HUDEP-2 (cell line): ENCODE data around the gene OSBP2.
"Not testable (repeated sequence)": the region's sequence is repeated elsewhere in the genome, so short reads cannot be mapped to it uniquely, and the experiment has no call there.

ENCODE experiments used
- DNase-seq, 76 experiments: peaks; one replicate each; lab custom pipeline; 2025; ENCODE audit not compliant: unreplicated experiment in 76 of 76; lab: John Stamatoyannopoulos, UW

The OSBP2 gene

DNA sequence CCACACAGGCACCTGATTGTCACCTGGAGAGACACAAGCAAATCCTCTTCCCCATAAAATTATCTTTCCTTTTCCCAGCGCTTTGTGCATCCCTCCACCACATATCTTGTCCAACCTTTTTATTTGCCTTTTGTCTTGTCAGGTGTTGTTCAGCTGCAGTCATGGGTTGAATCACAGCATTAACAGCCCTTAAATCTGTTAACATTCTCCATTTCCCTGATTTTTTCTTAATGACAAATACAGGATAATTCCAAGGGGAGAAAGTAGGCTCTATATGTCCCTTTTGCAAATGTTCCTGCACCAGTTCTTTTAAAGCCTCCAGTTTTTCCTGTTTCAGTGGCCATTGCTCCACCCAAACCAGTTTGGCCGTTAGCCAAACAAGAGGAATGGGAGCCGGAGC is 18.1 kb upstream of the OSBP2 start:
- DNase-seq, result not testable (repeated sequence)

DNA sequence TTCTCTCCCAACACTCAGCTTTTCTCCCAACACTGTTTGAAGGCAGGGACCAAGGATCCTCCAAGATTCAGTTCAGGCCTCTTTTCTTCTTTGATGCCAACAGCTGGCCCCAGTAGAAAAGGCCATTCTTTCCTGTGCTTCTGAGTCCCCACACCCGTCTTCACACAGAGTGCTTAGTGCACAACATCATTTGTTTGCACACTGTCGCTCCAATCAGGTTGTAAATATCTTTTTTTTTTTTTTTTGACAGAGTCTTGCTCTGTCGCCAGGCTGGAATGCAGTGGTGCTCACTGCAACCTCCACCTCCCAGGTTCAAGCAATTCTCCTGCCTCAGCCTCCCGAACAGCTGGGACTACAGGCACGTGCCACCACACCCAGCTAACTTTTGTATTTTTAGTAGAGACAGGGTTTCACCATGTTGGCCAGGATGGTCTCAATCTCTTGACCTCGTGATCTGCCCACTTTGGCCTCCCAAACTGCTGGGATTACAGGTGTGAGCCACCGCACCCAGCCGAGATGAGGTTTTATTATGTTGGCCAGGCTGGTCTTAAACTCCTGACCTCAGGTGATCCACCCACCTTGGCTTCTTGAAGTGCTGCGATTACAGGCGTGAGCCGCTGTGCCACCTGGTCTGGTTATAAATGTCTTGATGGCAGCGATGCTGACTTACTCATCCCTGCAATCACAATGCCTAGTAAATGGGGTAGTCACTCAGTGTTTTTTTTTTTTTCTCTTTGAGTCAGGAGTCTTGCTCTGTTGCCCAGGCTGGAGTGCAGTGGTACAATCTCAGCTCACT is 14.6 kb upstream of the OSBP2 start:
- not testable (repeated sequence) for DNase-seq

- no peak for DNase-seq
These were observed 13.5 kb upstream of the OSBP2 start for GRCh38 chr22:30680991-30681770.

DNA sequence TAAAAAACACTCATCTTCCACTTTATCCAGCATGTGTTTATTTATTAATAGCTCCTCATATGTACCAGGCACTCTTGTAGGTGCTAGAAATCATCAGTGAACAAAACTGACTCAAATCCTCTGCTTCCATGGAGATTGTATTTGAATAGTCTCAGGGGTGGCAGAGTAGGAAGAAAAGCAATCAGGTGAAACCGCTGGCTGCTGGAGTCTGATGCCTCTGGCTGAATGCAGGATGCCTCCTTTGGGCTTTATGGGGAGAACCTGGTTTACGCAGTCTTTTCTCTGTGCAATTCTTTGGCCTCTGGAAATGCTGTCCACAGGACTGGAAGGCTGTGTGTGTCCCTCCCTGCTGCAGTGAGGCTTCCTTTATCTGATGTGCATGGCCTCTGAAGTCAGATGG is 12.8 kb upstream of the OSBP2 start:
- no peak for DNase-seq

DNA sequence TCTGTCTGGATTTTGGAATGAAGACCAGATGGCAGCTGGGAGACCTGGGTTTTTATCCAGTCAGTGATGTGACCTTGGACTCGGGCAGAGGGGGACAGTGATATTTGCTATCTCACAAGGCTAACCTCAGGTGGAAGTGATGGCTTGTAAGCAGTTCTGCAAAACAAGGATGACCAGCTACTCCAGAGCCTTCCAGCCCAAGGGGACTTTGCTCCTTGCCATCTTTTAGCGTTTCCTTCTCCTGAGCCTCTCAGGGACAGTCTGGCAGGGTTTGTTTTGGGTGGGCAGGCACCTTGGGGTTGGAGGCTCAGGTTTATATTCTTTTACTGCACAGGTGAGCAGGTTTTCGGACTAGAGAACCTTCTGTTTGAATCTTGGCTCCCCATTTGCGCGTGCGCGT is 9.5 kb upstream of the OSBP2 start:
- no peak for DNase-seq

- no peak for DNase-seq
These were observed 7.3 kb upstream of the OSBP2 start for GRCh38 chr22:30687358-30687757.

GRCh38 chr22:30689622-30690021 is 5.1 kb upstream of the OSBP2 start:
- DNase-seq, result no peak

GRCh38 chr22:30691204-30691603 is 3.5 kb upstream of the OSBP2 start:
- no peak for DNase-seq

GRCh38 chr22:30694171-30694639 is 469 bp upstream of the OSBP2 start:
- peak in 1 of 76 experiments; percentile 3 for DNase-seq

GRCh38 chr22:30695351-30695851 is 727 bp downstream of the OSBP2 start:
- no peak for DNase-seq

GRCh38 chr22:30695871-30696655 is 1.4 kb downstream of the OSBP2 start:
- no peak for DNase-seq

DNA sequence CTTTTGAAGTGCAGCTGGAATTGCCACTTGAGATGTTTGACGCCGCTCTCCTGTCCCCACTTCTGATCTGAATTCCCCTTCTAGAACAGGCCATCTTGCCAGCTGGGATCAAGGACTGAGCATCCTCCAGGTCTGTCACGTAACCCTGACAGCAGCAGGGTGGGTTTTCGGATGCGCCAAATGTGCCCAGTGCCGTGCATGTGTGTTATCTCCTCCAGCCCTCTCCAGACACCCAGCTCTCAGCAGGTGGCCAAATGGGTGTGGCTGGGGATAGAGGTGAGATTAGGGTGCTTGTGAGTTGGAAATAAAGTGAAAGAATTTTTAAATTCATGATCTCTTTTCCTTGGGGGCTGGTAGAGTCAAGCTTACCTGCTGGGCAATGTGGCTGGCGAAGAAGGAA is 3.3 kb downstream of the OSBP2 start:
- DNase-seq, result no peak

DNA sequence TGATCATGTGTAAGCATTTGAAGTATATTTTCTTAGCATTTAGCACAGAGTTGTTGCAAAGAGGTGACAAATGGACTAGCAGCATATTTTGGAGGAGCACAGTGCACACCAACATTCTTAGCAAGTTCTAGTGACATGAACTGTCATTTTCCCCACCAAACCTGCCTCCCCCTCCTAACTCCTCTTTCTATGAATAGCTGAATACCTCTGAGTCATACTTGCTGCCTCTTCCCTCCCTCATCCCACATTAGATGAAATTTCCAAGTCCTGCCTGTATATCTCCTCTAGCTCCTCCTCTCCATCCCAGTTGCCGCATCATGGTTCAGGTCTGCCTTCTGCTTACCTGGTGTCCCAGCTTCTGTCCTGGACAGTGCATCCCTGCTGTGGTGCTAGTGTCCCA is 7.2 kb downstream of the OSBP2 start:
- no peak for DNase-seq

- no peak for DNase-seq
These were observed 8.2 kb downstream of the OSBP2 start for GRCh38 chr22:30702856-30703255.

DNA sequence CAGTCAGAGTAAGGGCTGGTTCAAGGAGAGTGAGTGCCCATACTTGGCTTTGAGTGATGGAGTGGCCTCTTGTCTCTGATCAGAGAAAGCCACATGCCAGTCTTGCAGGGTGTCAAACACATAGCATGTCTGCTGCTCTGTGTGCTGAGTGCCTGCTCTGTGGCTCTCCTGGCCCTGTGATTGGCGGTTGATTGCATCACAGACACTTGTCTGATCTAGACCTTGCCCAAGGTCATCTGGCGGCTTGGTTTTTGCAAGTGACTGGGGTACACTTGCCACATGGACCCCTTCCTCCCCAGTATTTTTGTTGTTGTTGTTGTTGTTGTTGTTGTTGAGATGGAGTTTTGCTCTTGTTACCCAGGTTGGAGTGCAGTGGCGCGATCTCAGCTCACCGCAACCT is 10.3 kb downstream of the OSBP2 start:
- DNase-seq, result no peak

GRCh38 chr22:30705710-30706651 is 11.3 kb downstream of the OSBP2 start:
- DNase-seq, result no peak

- DNase-seq, result not testable (repeated sequence)
These were observed 15.3 kb downstream of the OSBP2 start for GRCh38 chr22:30709980-30710379.

GRCh38 chr22:30712094-30712493 is 17.4 kb downstream of the OSBP2 start:
- no peak for DNase-seq

DNA sequence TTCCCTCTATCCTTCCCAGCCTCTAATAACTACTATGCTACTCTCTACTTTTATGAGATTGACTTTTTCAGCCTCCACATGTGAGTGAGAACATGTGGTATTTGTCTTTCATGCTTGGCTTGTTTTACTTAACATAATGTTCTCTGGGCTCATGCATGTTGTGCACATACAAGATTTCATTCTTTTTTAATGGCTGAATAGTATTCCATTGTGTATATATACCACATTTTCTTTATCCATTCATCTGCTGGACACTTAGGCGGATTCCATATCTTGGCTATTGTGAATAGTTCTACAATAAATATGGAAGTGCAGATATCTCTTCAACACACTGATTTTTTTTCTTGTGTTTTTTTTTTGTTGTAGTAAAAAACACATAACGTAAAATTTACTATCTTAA is 19.4 kb downstream of the OSBP2 start:
- no peak for DNase-seq
